GM12864 (cell line): ENCODE results near the gene CIDEA.

Source experiments
- DNase-seq: peaks from one replicate; pipeline ENCODE4 v3.0.0-alpha.2; 2011; ENCODE audit warnings: low read depth
- H3K4me3 ChIP-seq: 2 replicates; pipeline ENCODE4 v1.5.1; 2011; ENCODE audit warnings: mild to moderate bottlenecking, low read depth, low read length, control low read depth
- CTCF ChIP-seq: IDR thresholded peaks from 2 replicates; pipeline ENCODE4 v1.5.1; 2011; ENCODE audit warnings: low read depth, mild to moderate bottlenecking, moderate library complexity, low read length, control low read depth, inconsistent platforms; ENCODE audit errors: missing control alignments

Gene CIDEA

DNA sequence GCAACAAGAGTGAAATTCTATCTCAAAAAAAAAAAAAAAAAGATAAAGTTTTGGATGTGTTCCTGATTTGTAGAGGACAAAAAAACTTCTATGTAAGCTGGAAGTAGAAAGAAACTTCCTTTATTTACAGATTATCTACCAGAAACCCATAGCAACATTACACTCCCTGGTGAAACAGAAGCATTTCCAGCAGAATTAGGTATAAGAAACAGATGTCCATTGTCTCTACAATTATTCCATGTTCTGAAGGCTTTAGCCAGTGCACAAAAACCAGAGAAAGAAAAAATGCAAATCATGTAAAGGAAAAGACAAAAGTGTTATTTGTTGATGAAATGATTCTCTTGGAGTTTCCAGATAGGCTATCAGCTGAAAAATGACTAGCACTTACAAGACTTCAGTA lies 58.8 kb downstream of the CIDEA start:
- no peak for TF ChIP-seq CTCF
- DNase-seq, result no peak

DNA sequence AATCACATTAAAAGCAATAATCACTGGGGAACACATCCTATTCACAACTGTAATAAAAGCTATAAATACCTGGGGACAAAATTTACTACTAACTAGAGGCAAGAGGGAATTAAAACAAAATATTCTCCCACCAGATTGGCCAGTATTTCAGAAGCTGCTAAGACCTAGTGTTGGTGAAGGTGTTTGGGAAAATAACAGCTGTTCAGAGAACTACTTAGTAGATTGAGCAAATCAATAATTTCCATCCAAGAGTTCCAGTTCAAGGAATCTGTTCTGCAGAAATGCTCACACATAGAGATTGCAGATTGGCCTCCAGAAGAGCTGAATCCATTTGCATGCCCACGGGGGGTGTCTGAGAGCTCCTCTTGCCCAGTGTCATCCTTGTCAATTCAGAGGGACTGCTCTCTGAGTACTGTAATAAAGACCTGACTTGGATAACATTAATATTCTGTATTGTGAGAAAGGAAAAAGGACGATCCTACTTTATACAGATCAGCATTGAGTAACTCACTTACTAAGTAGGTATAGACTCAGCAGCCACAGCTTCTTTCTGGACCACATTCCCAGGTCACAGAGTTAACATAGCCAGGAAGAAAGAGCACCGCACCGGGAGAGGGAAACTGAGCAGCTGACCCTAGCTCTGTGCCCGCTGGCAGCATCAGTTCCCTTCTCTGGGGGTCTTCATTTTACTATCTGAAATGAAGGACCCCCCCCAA lies 59.5 kb downstream of the CIDEA start:
- H3K4me3 ChIP-seq, result no peak overlapping the region
- no peak for TF ChIP-seq CTCF
- no peak for DNase-seq

More for the DNA sequence above, 58.8 kb downstream of the CIDEA start:
- no peak overlapping the region for H3K4me3 ChIP-seq

GRCh38 chr18:12314591-12315305 lies 60.6 kb downstream of the CIDEA start:
- TF ChIP-seq CTCF, result no peak
- no peak overlapping the region for H3K4me3 ChIP-seq
- no peak for DNase-seq

DNA sequence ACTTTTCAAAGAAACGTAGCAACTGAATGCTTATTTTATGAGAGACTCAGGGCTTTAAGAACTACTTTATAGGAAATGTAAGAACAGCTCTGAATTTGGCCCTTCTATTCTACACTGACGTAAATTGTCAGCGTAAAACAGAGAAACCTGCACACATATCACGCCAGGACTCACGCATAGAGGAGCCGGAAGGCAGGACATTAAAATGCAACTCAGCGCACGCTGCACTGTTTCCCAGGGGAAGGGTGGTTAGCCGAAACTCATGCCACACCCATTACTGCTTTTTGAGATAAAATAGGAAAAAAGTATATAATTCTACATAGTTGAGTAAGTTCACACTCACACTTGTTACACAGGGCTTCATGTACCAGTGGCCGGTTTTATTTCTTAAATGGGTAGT lies 61.3 kb downstream of the CIDEA start:
- no peak overlapping the region for H3K4me3 ChIP-seq

GRCh38 chr18:12315911-12316310 lies 61.8 kb downstream of the CIDEA start:
- no peak for TF ChIP-seq CTCF
- H3K4me3 ChIP-seq, result no peak overlapping the region
- DNase-seq, result no peak

More for the DNA sequence above, 61.3 kb downstream of the CIDEA start:
- no peak for DNase-seq
- TF ChIP-seq CTCF, result no peak

GRCh38 chr18:12317664-12318333 lies 63.6 kb downstream of the CIDEA start:
- no peak for TF ChIP-seq CTCF
- DNase-seq, result no peak

More at GRCh38 chr18:12317664-12318333, 63.6 kb downstream of the CIDEA start:
- H3K4me3 ChIP-seq, result no peak overlapping the region
